Mesothelial cell of epicardium (in vitro differentiated cells): ENCODE data around the gene DEGS2. TPM values are rescaled to one million over a fixed set of nuclear protein-coding genes. Genes with fewer than 3 reads are reported as not detected.
"Not testable (repeated sequence)": the region's sequence is repeated elsewhere in the genome, so short reads cannot be mapped to it uniquely, and the experiment has no call there.

Experiments used
- DNase-seq, 2 experiments: peaks; one replicate each; pipeline ENCODE4 v3.0.0; 2021; ENCODE audit warnings: low spot score in 2 of 2; ENCODE audit not compliant: unreplicated experiment in 2 of 2
- H3K27ac Mint-ChIP-seq: 2 replicates; pipeline ENCODE4 v1.8.0; 2021; ENCODE audit warnings: mixed read lengths
- H3K27me3 Mint-ChIP-seq: 2 replicates; pipeline ENCODE4 v1.8.0; 2021; ENCODE audit warnings: low read depth, mixed read lengths
- H3K36me3 Mint-ChIP-seq: 2 replicates; pipeline ENCODE4 v1.8.0; 2021; ENCODE audit warnings: mixed read lengths
- H3K4me1 Mint-ChIP-seq: 2 replicates; pipeline ENCODE4 v1.8.0; 2021; ENCODE audit warnings: mixed read lengths
- H3K4me3 Mint-ChIP-seq: 2 replicates; pipeline ENCODE4 v1.8.0; 2021; ENCODE audit warnings: mild to moderate bottlenecking, moderate library complexity, mixed read lengths
- H3K9me3 Mint-ChIP-seq: 2 replicates; pipeline ENCODE4 v1.8.0; 2021; ENCODE audit warnings: mixed read lengths
- CTCF ChIP-seq: fragments of 200-600 bp; sonication (generic); IDR thresholded peaks from one replicate; pipeline ENCODE4 v1.5.0; 2021; ENCODE audit warnings: antibody characterized with exemption; ENCODE audit not compliant: unreplicated experiment
- total RNA-seq: library from RNA; stranded (reverse); gene quantifications from 3 replicates; pipeline ENCODE4 v1.2.1, GENCODE V29; 2021

The DEGS2 gene
- total RNA-seq, 1 donor from 2014 or later = 2.1 TPM

- no peak overlapping the region for H3K27ac Mint-ChIP-seq
- no peaks in the 10 kb centered on the region for H3K36me3 Mint-ChIP-seq
- no peaks in the 10 kb centered on the region for H3K9me3 Mint-ChIP-seq
- no peaks in the 10 kb centered on the region for H3K4me1 Mint-ChIP-seq
- H3K27me3 Mint-ChIP-seq = peaks cover 24% of the 10 kb centered on the region
- no peak for DNase-seq
- TF ChIP-seq CTCF = no peak
- H3K4me3 Mint-ChIP-seq = no peak overlapping the region
Observed at GRCh38 chr14:100165831-100166440, 6.5 kb upstream of the DEGS2 start.

DNA sequence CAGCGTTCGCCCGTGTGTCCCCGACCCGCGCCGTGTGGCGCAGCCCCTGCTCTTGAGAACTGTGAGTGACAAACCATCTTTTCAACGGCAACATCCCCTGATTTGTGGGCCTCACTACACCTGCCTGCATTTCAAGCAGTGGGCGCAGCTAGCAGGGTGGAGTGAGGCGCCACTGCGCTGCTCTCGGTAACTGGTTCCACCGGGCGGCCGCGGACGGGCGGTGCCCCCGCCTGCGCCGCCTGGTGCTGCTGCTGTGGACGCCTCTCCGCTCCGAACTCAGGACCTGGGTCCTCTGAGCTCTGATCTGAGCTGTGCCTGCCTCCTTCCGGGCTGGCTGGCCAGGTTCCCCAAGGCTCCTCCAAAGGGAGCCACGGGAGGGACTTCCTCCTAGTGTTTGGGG lies 5.9 kb upstream of the DEGS2 start:
- Mint-ChIP-seq H3K9me3 (no peaks in the 10 kb centered on the region), H3K4me3 (no peak overlapping the region), H3K36me3 (no peaks in the 10 kb centered on the region), H3K27ac (no peak overlapping the region), H3K4me1 (no peaks in the 10 kb centered on the region), H3K27me3 (peaks cover 25% of the 10 kb centered on the region)
- no peak for DNase-seq
- TF ChIP-seq CTCF = no peak

DNA sequence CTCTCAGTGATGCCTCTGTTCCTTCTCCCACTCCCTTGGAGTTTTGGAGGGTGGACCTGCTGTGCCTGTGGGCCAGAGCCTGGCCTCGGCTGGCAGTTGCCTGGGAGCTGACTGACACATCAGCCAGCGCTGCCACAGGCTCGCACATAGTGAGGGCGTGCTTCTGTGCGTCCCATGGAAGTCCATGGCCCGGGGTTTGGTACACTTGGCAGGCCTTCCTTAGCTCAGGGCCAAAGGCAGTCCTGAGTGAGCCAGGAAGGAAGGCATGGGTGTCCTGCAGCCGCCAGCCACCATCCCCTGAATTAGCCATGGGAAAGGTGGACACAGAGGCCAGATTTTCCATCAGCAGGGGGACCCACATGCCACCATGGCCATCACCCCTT lies 1.1 kb upstream of the DEGS2 start:
- peaks cover 58% of the 10 kb centered on the region for H3K27me3 Mint-ChIP-seq
- no peak for DNase-seq
- H3K36me3 Mint-ChIP-seq = no peaks in the 10 kb centered on the region
- no peak overlapping the region for H3K27ac Mint-ChIP-seq
- no peak for TF ChIP-seq CTCF
- peaks cover 10% of the 10 kb centered on the region for H3K4me1 Mint-ChIP-seq
- H3K4me3 Mint-ChIP-seq = no peak overlapping the region
- no peaks in the 10 kb centered on the region for H3K9me3 Mint-ChIP-seq

DNA sequence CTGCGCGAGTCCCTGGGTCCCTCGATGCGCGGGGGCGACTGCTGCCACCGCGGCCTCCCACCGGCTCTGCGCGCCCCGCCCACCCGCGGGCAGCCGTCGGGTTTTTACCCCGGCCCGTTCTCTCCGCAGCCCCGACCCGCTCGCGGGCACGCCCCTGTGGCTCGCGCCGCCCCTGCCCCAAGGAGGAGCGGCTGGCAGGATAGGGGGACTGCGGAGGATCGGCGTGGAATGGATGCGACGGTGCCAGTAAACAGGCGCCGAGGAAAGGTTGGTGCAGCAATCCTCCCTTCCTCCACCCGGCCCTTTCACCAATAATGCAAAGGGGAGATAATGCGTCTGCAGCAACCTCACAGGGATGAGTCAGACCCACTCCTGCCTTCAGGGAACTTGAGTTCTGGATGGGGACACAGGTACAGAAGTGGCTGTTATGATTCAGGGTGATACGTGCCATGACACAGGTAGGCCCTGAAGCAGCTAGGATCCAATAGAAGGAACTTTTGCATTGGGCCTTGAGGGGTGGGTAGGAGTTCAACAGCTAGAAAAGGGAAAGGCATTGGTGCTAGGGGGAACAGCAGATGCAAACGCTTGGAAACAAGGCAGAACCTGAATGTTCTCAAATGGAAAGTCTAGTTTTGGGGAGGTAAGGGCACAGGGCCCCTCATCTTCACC lies 554 bp upstream of the DEGS2 start:
- peaks cover 60% of the 10 kb centered on the region for H3K27me3 Mint-ChIP-seq
- peaks cover 3% of the 10 kb centered on the region for H3K9me3 Mint-ChIP-seq
- DNase-seq = no peak
- peak overlapping the region; percentile 43 for H3K4me3 Mint-ChIP-seq
- H3K4me1 Mint-ChIP-seq = peaks cover 10% of the 10 kb centered on the region
- no peak for TF ChIP-seq CTCF
- H3K27ac Mint-ChIP-seq = no peak overlapping the region
- H3K36me3 Mint-ChIP-seq = peaks cover 2% of the 10 kb centered on the region

- Mint-ChIP-seq H3K27ac (no peak overlapping the region), H3K9me3 (peaks cover 5% of the 10 kb centered on the region), H3K36me3 (peaks cover 3% of the 10 kb centered on the region), H3K4me3 (peak overlapping the region; percentile 41), H3K4me1 (peaks cover 10% of the 10 kb centered on the region), H3K27me3 (peaks cover 60% of the 10 kb centered on the region)
- TF ChIP-seq CTCF = no peak
- no peak for DNase-seq
Observed at GRCh38 chr14:100158566-100159093, 815 bp downstream of the DEGS2 start.

DNA sequence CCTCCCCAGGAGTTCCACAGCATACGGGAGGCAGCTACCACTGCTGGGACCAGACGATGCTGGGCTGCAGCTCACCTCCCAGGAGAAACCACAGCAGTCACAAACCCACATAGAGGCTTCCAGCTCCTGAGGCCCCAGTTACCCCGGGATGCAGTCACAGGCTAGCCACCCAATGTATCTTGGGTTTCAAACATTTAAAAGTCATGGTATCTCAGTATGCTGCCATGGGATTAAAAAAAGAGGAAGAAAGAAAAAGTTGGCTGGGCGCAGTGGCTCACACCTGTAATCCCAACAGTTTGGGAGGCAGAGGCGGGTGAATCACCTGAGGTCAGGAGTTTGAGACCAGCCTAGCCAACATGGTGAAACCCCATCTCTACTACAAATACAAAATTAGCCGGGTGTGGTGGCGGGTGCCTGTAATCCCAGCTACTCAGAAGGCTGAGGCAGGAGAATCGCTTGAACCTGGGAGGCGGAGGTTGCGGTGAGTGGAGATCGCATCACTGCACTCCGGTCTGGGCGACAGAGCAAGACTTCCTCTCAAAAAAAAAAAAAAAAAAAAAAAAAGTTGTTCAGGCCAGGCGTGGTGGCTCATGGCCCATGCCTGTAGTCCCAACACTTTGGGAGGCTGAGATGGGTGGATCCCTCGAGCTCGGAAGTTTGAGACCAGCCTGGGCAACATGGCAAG lies 1.8 kb downstream of the DEGS2 start:
- not testable (repeated sequence) for H3K27ac Mint-ChIP-seq, DNase-seq, H3K4me3 Mint-ChIP-seq, H3K36me3 Mint-ChIP-seq, H3K9me3 Mint-ChIP-seq
- Mint-ChIP-seq H3K27me3 (peaks cover 59% of the 10 kb centered on the region), H3K4me1 (peaks cover 10% of the 10 kb centered on the region)
